Stimulated activated CD4-positive, alpha-beta T cell treated with anti-CD3 and anti-CD28 coated beads, Interleukin-15, amount 100 ng/mL, for 48 hours (primary cell): ENCODE data around the gene CPXM2.

Experiments
- DNase-seq, 2 donors: peaks; one replicate each; pipeline ENCODE4 v3.0.0-alpha.2; 2020; ENCODE audit warnings: low read depth in 2 of 2

The CPXM2 gene

DNA sequence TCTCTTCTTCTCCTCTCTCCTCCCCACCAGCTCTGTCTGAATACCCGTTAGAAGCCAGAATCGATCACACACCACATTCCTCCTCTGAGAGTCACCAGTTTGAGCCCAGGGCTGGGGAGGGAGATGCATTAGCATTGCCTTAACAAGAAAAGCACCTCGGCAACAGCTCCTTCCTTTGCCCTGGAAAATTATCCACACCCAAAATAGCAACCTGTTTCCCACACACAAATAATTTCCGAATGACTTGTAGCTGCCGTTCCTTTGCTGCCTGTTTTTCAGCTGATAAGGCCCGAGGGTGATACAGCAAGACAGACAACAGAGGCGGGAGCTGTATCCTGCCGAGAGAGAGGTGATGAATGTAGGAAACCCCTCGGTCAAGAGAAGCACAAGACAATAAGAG, 91.3 kb downstream of the CPXM2 start:
- no peak for DNase-seq

DNA sequence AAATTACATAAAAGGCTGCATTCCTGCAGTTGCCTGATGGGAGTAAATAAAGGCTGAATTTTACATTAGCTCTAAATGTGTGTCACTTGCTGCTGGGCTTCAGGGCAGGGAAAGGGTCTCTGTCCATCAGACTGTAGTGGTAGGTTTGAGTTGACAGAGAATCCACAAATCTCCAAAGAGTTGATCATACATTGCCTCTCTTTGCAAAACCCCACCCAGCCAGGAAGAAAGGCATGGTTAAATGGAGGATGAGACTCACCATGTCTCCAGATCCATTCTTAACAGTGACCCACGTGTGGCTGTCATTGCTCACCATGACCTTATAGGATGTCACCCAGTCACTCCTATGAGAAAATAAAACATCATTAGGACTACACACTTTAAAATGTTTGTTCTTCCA, 92.8 kb downstream of the CPXM2 start:
- no peak for DNase-seq

DNA sequence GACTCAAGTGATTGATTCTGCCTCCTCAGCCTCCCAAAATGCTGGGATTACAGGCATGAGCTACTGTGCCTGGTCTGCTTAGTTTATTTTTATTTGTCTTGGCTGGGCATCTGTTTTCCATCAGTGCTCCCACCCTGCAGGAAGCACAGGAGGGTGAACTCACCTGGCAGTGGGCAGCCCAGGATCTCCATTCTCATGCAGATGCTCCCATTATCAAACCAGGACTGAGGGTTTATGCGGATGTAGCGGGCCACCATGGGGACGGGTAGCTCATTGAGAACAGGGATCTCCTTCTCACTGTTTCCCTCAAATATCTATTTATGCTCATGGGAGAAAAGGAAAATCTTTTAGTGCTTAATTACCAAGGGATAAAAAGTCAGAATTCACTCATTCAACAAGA, 93.8 kb downstream of the CPXM2 start:
- no peak for DNase-seq

DNA sequence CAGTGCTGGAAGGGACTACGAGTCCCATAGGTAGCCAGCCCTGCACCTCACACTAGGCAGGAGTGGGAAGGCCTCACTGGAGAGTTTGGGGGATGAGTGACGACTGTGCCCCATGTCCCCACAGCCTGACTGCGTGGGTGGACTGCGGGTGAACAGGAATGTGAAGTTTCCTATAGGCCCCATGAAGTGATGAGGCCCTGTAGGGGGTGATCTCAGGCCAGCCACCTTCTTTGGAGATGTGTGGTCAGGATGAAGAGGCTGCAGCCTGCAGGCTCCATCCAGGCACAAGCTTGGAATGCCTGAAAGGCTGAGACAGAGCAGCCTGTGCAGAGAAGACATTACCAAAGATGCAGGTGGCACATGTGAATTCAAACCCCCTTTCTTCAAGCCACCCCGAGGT, 94.9 kb downstream of the CPXM2 start:
- no peak for DNase-seq

DNA sequence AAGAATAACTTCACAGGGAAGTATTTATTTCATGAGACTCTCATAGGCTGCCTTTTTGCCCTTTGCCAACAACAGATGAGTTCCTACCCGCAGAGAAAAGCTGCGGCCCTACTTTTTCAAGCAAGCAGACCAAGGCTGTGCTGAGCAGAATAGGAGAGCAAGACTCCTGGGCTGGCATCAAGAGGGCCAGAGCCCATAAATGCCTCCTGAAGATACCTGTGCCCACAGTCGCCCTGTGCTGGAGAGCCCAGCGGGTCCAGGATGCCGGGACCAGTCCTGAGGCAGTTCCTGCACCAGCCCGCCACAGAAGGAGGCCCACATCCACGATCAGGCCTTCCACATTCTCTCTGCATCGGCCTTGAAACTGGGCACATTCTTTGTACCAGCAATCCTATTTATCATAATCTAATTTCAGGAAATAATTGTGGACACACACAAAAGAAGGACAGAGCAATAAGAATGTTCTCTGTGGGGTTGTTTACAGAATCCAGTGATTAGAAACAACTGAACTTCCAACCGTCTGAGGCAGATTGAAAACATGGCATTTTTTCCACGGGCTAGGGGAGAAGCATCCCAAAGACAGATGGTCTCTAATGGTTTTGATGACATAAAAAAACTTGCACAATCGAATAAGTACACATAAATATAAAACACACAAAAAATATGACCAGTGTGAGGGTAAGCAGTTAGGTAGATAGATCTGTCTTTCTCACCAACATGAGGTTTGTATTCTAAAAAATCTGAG, 95.6 kb downstream of the CPXM2 start:
- DNase-seq, result no peak

DNA sequence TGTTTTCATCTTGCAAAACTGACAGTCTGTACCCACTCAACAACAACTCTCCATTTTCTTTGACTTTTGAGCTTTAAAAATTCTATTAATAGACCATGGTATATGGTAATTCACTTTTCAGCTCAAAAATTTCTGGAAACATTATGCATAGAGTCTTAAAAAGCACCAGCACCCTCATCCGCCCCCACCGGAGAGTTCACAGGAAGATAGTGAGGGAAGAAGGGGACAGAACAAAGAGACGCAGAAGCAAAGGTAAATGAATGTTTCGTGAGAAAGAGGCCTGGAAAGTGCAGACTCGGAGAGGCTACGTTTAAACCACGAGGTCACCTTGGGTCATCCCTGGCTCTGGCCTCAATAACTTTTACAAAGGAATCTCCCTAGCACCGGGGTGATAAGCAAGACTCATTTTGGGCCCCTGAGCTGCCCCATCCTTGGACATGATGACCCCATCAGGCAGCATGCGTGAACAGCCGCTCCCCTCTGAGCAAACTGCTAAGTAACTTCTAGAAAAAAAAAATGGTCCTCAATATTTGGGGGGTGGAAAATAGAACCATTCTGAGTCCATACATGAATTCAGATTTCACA, 96.3 kb downstream of the CPXM2 start:
- DNase-seq, result no peak

DNA sequence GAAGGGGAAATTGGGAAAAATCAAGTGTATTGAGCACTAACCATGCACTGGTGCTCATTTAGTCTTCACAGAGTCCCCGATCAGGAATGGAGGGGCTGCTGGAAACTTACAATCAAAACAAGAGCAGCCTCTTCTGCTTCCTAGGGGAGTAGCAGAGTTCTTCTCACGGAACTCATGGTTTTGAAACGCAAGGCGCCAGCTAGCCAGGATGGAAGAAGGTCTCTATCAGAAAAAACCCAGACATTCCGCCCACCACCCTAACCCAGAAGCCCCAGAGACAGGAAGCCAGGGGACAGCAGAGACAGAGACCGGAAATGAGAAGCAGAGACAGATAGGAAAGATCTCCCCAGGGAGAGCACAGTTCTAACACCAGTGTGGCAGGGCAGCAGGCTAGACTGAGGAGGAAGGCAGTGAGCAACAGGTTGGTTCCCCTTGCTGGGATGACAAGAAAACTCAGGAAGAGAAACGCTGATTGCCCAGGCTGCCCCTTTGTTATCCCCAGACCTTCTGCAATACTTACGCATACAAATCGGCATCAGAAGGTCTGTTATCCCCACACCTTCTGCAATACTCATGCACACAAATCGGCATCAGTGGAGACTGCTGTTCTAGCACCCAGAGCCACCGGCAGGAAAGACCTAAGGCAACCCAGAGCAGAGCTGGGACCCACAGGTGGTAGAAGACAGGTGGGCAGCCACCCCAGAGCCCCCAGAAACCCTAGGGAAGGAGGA, 99.2 kb downstream of the CPXM2 start:
- no peak for DNase-seq

DNA sequence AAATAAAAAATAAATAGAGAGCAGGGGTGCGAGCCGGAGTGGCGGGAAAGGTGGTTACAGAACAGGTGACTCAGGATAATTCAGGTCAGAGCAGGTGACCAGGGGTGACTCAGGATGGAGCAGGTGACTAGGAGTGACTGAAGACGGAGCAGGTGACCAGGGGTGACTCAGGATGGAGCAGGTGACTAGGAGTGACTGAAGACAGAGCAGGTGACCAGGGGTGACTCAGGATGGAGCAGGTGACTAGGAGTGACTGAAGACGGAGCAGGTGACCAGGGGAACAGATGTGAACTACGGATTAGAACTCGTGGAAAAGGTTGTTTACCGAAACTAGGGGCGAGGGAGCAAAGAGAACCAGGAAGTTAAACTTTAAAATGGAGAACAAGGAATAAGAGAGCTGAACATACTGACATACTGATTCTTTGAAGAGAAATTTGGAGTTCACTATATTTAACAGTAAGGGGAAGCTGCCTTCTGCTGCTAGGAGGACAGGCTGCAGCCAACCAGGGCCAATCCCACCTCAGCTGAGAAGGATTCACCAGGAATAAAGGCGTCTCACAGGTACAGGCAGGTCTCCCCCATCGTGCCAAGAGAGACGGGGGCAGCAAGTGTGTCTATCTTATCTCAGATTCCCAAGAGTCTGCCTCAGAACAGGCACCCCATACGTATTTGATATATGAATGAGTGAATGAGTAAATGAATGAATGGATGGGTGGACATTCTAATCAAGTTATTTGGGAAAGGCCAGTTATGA, 101.3 kb downstream of the CPXM2 start:
- no peak for DNase-seq

DNA sequence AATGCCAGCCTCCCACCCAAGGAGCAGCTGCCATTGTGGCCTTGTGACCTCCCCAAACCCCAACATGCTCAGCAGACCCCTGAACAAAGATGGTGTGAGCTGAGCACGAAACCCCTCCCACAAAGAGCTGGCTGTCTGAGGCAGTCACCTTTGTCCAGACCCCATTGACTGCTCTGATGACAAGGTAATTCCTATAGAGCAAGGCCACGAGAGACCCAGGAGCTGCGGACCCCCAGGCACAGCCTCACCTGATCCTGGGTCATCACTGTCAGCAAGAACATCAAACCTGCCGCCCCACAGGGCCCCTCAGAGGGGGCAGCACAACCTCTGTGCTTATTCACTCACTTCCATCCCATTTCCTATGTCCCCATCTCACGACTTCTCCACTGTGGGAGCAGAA, 102.6 kb downstream of the CPXM2 start:
- no peak for DNase-seq

DNA sequence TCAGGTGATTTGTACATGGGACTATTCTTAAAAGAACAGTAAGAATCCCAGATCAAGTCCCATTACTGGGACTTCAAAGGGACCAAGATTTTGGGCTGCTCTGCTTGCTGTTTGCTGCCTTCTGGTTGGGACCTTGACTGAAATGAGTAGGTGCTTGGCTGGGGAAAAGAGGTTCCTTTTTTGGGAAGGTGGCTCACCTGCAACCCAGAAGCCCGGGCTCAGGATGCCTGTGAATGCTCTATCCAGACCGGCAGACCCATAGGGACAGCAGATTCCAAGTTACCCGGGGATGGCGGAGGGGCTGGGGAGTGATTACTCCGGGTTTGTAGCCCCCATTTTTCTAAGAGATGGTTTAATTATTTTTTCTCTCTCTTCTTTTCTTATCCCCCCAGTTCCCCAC, 104.0 kb downstream of the CPXM2 start:
- no peak for DNase-seq

DNA sequence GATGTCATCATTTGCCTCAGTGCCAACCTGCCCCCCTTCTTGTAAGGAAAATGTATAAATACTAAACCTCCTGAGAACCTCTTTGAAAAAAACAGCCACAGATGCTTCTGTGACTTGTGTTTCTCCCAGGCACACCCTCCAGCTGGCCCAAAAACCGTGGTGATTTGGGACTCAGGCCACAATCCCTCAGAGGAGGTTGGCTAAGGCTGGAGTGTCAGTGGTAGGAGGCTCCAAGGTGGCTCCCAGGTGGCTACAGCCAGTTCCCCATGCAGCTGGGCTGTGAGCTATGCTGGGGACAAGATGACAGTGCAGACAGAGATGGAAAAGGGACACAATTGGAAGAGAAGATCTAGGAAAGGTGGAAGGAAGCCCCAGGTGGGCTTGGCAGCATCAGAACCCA, 104.7 kb downstream of the CPXM2 start:
- DNase-seq, result no peak

DNA sequence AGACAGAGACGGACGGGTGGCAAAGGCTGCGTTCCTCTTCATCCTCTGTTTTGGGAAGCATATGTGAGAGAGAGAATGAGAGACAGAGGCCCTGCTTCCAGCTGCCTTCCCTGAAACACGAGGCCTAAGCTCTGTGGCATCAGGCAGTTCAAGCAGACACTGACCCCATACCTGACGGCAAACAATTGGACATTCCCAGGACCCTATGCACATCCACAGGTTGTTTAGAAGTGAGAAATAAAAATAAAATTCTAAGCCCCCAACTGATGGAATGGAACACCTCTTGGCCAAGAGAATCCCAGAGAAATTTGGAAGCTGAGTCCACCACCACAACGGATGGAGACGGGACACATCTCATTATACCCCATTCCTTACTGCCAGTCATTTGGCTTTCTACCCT, 105.3 kb downstream of the CPXM2 start:
- no peak for DNase-seq

DNA sequence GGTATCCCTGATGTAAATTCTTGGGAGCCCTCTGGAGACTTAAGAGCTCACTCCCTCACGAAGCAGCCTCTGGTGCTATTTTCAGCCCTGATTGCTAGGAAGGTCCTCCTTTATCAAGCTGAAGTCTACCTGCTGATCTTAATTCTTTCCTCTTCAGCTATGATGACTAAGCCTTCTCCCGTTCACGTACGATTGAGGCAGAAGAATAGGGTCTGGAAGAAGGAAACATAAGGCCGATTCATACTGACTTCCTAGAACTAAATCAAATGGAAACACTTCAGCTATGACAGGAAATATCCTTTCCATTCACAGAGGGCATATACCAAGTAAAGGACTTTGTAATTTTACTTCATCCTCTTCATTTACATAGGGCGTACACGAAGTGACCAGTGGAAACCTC, 107.0 kb downstream of the CPXM2 start:
- DNase-seq, result no peak

DNA sequence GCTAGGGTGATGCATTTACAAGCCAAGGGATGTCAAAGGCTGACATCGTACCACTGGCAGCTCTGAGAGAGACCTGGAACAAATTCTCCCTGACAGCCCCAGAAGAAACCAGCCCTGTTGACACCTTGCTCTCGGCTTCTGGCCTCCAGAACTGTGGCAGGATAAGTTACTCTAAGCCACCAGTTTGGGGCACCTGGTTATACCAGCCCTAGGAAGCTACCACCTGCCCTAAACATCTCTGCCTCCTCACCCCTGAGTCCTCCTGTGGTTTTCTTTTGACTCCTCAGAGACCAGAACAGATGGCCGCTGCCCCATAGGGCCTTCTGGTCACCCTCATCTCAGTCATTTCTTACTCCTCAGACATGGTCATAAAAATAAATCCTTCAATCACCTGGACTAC, 107.4 kb downstream of the CPXM2 start:
- DNase-seq, result no peak

DNA sequence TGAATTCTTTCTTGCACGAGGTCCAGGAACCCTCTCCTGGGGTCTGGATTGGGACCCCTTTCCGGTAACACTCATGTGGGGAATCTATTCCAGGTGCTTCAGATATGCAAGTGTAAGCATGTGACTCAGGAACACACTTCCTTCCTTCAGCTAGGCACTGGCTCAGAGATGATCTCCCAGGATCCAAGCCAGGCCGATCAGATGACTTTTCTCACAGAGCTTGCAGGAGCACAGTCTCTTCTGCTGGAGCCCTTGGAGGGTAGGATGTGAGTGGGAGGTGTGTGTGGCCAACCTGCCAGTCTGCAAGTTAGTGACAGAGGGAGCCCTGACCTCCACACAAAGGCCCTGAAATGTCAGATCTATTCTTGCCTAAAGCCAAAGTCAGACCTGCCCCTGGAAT, 108.3 kb downstream of the CPXM2 start:
- DNase-seq, result no peak

DNA sequence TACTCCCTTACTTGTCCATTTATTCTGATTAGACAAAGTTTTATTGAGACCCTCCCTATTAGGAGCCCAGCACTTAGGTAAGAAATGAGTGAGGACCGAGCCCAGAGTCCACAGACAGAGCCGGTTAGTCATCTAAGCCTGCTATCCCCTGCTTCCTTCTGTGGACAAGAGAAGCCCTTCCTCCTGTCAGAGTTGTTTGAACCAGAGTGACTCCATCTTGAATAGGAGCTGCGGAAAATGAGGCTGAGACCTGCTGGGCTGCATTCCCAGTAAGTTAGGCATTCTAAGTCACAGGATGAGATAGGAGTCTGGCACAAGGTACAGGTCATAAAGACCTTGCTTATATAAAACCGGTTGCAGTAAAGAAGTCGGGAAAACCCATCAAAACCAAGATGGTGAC, 109.1 kb downstream of the CPXM2 start:
- no peak for DNase-seq

DNA sequence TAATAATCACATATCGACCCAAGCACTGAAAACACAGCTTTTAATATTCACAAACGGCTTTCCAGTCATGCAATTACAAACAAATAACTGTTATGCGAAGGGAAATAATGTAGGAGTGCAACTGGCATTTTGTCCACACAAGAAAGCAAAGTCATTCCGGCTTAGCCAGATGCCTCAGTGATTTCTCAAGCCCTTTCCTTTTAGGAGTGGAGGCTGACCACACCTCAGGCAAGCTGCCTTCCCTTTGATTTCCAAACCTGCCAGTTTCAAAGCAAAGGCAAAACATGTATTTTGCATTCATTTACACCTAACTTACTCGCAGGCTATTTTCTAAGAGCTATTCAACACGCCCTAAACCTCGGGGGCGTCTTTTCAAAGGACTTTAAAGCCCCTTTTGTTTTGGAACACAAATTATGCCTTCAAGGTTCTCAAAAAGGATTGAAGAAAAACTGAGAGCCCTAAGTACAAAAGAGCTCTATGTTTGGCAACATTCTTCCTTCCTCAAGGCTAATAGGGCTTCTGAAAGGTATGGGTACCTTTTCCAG, 109.6 kb downstream of the CPXM2 start:
- DNase-seq, result no peak

DNA sequence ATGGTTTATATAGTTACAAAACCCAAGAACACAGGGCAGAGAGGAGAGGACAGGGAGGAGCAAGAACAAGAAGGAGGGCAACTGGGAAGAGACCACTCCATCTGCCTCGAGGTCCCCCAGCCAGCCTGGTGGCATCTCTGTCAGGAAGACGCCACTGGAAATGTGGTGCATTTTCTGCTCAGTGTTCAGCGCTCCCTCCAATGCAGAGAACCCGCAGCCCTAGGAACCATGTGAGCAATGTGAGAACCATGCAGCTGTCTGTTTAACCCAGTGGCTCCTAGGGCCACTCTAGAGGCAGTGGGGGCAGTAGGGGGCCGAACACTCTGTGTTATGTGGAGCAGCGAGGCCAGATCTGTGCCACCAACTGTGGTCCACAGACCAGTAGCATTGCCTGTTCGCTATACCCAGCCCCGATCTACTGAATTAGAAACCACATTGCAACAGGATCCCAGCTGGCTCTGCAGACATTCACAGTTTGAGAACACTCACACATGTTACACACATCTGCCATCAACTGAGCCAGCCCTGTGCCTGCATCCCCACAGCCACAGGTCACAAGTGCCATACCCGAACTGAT, 110.2 kb downstream of the CPXM2 start:
- no peak for DNase-seq

DNA sequence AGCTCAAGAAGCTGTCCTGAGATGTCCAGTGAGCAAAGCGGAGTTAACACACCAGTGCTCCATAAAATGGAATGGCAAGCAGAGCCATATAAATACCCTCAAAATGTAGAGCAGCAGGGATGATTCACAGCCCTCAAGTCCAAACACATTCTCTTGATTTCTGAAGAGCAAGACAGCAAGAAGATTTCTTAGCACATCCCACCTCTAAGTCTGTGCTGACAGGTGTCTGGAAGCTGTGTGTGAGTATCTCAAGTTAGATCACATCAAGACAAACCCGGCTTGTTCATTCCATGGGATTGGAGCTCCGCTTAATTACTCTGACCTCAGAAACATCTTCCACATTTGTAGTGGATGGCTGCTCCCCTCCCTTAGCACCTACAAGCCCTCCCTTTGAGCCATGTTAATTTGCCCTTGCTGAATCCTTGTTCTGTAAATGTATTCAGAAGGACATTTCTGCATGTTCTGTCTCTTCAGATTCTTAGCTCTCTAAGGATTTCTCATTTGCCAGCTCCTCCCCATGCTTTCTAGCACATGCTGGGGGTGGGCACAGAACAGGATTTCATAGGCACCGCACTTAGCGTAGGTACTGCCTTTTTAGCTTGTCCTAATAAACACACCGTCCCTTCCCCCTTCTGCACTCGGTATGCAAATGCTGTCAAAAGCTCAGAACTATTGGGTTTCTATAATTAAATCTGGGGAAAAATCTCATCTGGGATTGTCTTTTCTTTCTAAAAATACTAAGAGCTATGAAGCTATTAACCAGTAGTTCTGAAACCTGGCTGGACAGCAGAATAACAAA, 112.7 kb downstream of the CPXM2 start:
- DNase-seq, result no peak

DNA sequence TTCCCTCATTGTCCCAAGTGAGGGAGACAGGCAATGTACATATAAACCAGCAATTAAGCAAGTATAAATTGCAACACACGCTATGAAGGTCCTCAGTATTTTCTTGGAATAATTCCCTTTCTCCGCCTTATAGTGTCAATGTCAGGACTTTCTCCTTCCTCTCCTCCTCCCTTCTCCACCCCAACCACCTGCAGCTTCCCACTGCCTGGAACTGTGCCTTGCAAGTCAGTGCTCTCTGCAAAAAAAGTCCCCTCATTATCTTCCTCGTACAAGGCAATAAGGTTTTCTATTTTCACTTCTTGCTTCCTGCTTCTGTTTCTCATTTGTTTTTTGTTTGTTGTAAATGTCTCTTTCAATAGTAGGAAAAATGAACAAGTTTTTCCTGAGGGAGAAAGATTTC, 113.7 kb downstream of the CPXM2 start:
- DNase-seq, result no peak

DNA sequence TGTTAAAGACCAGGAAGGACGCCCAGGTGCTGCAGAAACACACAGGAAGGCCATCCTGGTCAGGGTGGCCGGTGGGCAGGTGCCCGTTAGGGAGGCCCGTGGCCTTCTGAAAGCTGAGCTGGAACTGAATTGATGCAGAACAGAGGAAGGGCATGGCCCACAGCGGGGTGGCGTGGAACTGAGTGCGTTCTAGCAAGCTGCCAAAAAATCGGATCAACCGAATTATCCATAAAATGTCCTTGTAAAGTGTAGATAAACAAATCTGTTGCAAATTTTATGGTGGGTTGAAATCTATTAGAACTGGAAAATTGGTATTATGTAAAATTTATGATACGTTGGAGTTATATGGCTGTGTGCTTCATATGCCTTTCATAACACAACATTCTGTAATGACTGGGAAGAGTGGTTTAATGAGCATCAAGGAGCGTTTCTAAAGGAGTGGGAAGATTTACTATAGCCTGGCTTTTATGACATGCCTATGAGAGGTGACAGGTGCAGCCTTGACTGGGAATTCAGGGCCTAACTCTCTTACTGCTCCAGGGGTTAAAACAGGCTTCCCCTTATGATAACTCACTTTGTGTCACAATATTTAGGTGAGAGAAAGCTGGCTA, 117.4 kb downstream of the CPXM2 start:
- DNase-seq, result no peak
